Right lobe of liver (tissue), 4 donors: ENCODE data around the gene TOR1AIP2.

Source experiments
- POLR2A ChIP-seq: fragments of 450-650 bp; IDR thresholded peaks from one replicate; pipeline ENCODE4 v1.6.1; 2017; ENCODE audit warnings: antibody characterized with exemption, mild to moderate bottlenecking
- TF ChIP-seq, protein P1 (sequence below), 4 donors: fragments of 200-600 bp in 3 of 4; fragments of 450-650 bp in 1 of 4; IDR thresholded peaks; one replicate each; pipeline versions ENCODE4 v1.5.1 to v1.8.0; 2016 to 2022; ENCODE audit warnings: antibody characterized with exemption in 4 of 4, mild to moderate bottlenecking in 2 of 4
- donor health status: DM: no; HTN: no; CAD: no.
- donor health status: DM: no; HTN: no; CAD: no.
- donor health status: DM: no; HTN: yes; CAD: no.

DNA sequence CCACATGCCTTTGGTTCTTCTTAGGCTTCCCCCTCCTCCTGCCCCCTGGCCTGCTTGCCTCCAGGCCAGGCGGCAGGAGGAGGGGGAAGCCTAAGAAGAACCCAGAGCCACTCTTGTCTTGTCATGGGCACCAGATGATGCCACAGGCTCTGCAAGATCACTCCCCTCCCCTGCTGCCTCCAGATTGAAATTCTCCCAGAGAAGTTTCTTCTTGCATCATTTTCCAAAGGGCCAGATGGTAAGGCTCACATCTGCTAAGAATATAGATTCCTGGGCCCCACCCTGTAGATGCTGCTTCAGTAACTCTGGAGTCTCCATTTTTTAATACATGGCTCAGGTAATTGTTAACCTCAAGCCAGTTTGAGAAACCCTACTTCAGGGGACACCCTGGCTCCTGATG is 73.7 kb downstream of the TOR1AIP2 start:
- TF ChIP-seq, protein P1, sequence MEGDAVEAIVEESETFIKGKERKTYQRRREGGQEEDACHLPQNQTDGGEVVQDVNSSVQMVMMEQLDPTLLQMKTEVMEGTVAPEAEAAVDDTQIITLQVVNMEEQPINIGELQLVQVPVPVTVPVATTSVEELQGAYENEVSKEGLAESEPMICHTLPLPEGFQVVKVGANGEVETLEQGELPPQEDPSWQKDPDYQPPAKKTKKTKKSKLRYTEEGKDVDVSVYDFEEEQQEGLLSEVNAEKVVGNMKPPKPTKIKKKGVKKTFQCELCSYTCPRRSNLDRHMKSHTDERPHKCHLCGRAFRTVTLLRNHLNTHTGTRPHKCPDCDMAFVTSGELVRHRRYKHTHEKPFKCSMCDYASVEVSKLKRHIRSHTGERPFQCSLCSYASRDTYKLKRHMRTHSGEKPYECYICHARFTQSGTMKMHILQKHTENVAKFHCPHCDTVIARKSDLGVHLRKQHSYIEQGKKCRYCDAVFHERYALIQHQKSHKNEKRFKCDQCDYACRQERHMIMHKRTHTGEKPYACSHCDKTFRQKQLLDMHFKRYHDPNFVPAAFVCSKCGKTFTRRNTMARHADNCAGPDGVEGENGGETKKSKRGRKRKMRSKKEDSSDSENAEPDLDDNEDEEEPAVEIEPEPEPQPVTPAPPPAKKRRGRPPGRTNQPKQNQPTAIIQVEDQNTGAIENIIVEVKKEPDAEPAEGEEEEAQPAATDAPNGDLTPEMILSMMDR (IDR thresholded peaks at IDR 0.05): no peak
- no peak for TF ChIP-seq POLR2A
